ENCODE measurements around the gene RASGRP2.

Gene RASGRP2

DNA sequence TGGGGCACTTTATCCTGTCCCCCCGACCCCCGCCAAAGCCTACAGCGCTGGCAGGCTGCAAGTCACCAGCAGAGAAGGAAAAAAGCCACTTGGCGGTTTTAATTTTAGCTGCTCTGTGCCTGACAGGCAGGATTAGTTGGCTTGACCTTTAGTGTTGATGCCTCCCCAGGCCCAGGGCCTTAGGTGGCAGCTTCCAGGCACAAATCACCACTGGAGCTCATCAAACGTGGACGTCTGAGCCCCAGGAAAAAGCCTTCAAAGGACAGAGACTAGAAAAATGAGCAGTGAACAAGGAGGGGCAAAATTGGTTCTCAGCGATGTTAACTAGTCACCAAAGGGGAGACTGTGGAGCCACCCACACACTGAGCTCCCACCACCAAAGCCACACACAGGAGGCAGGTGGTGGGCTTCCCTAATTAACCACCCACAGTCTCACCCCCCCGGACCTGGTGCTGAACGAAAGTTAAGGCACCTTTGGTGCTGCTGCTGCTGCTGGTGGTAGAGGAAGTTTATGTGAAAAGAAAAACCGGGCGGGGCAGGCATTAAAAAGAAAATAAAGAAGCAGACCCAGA is 20.2 kb upstream of the RASGRP2 start:
- Histone ChIP-seq H3K27me3 (replicated peaks) (no peaks in the 10 kb centered on the region), H3K36me3 (replicated peaks) (peaks cover 67% of the 10 kb centered on the region), H3K27ac (no peak overlapping the region), H3K4me3 (ENCODE audit: low read depth, low read length) (no peak overlapping the region)
- in situ Hi-C loops (cut with HindIII; ENCODE audit: low pct_ligation_motif_present, low sequenced_read_pairs), result no loop called here
- no peak for DNase-seq
- TF ChIP-seq CTCF (IDR thresholded peaks at IDR 0.05; ENCODE audit: low read depth, low read length, missing control alignments), result no peak

GRCh38 chr11:64763526-64764039 is 19.6 kb upstream of the RASGRP2 start:
- Histone ChIP-seq H3K4me3 (ENCODE audit: low read depth, low read length) (no peak overlapping the region), H3K27me3 (replicated peaks) (no peaks in the 10 kb centered on the region), H3K36me3 (replicated peaks) (peaks cover 62% of the 10 kb centered on the region), H3K27ac (peak overlapping the region; percentile 2)
- no peak for DNase-seq
- no peak for TF ChIP-seq CTCF (IDR thresholded peaks at IDR 0.05; ENCODE audit: low read depth, low read length, missing control alignments)
- in situ Hi-C loops (cut with HindIII; ENCODE audit: low pct_ligation_motif_present, low sequenced_read_pairs), result no loop called here

- Histone ChIP-seq H3K27me3 (replicated peaks) (no peaks in the 10 kb centered on the region), H3K4me3 (ENCODE audit: low read depth, low read length) (no peak overlapping the region), H3K27ac (peak overlapping the region; percentile 29), H3K36me3 (replicated peaks) (peaks cover 56% of the 10 kb centered on the region)
- in situ Hi-C loops (cut with HindIII; ENCODE audit: low pct_ligation_motif_present, low sequenced_read_pairs), result no loop called here
- DNase-seq, result peak; percentile 52
- TF ChIP-seq CTCF (IDR thresholded peaks at IDR 0.05; ENCODE audit: low read depth, low read length, missing control alignments), result no peak
Observed at GRCh38 chr11:64762674-64763525, 19.0 kb upstream of the RASGRP2 start.

DNA sequence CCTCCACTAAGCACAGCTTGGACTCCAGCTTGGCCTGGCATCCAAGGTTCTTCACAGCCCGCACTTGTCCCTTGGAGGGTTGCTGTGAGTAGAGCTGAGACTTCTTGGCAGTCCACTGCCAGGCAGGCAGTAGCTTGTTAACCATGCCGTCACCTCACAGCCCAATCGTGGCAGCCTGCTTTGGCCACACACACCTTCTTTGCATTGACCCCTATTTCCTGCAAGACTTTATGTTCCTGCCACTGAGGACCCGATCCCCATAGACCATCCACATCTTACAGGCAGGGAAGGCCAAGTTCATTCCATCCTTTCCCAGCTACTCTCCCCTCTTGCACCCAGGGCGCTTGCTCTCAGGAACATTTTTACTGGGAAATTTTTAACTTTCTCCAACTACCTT is 18.3 kb upstream of the RASGRP2 start:
- in situ Hi-C loops (cut with HindIII; ENCODE audit: low pct_ligation_motif_present, low sequenced_read_pairs), result no loop called here

DNA sequence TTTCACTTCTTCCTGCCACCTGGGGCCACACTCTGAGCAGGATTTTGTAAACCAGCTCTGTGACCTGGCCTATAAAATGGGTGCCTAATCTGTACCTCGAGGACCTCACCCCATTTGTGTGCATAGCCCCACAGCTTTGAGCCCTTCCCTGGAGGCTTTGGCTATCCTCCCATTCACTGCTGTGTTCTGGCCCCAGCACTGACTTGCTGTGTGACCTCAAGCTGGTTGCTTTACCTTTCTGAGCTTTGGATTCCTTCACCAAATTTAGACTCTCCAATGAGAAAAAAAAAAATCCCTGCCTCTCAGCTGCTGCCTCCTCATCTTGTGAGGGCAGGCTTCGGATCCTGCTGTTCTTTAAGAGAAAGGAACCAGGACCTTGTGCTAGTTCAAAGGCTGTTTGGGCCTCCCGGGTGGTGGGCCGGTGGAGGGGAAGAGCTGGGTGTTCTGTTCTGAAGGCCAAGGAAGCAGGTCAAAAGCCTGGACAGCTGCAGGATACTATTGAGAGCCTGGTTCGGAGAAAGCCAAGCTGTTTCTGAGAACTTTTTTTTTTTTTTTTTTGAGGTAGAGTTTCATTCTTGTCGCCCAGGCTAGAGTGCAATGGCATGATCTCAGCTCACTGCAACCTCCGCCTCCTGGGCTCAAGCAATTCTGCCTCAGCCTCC is 16.9 kb upstream of the RASGRP2 start:
- Histone ChIP-seq H3K27ac (no peak overlapping the region), H3K36me3 (replicated peaks) (peaks cover 40% of the 10 kb centered on the region), H3K27me3 (replicated peaks) (no peaks in the 10 kb centered on the region), H3K4me3 (ENCODE audit: low read depth, low read length) (no peak overlapping the region)
- in situ Hi-C loops (cut with HindIII; ENCODE audit: low pct_ligation_motif_present, low sequenced_read_pairs), result no loop called here
- DNase-seq, result no peak
- TF ChIP-seq CTCF (IDR thresholded peaks at IDR 0.05; ENCODE audit: low read depth, low read length, missing control alignments), result no peak

More for the DNA sequence above, 18.3 kb upstream of the RASGRP2 start:
- H3K27ac ChIP-seq, result no peak overlapping the region
- H3K27me3 ChIP-seq (replicated peaks), result no peaks in the 10 kb centered on the region
- peaks cover 50% of the 10 kb centered on the region for H3K36me3 ChIP-seq (replicated peaks)
- no peak overlapping the region for H3K4me3 ChIP-seq (ENCODE audit: low read depth, low read length)
- DNase-seq, result no peak
- no peak for TF ChIP-seq CTCF (IDR thresholded peaks at IDR 0.05; ENCODE audit: low read depth, low read length, missing control alignments)

Measured in brain microvascular endothelial cell (primary cell).